Sciatic nerve (tissue), 2 donors: ENCODE measurements around the gene COL13A1. TPM values are rescaled to one million over a fixed set of nuclear protein-coding genes. Genes with fewer than 3 reads are reported as not detected.

Experiments used
- ATAC-seq: fragments of 200-7000 bp; cut with Tn5 transposase; one replicate; pipeline ENCODE4 v1.9.1; 2020; ENCODE audit warnings: mild to moderate bottlenecking, moderate library complexity
- DNase-seq: peaks from one replicate; pipeline ENCODE4 v3.0.0-alpha.2; 2020; ENCODE audit warnings: low spot score
- intact Hi-C: fragments of 100-400 bp; cut with DNase I; formaldehyde crosslinking; loops from one replicate; pipeline ENCODE4 v1.14.2; 2022
- total RNA-seq: library from RNA; stranded (reverse); fragmentation: NEBNext Ultra II Directional; extraction: Animal tissue kit (Norgen Biotek cat#: 25700); gene quantifications from one replicate; pipeline ENCODE4 v1.2.1, GENCODE V29; 2021
- donor health status: DM: no; HTN: no; CAD: no.
- donor health status: DM: no; HTN: no; CAD: no.

Gene COL13A1
- total RNA-seq, 1 donor from 2014 or later: 1.0 TPM

DNA sequence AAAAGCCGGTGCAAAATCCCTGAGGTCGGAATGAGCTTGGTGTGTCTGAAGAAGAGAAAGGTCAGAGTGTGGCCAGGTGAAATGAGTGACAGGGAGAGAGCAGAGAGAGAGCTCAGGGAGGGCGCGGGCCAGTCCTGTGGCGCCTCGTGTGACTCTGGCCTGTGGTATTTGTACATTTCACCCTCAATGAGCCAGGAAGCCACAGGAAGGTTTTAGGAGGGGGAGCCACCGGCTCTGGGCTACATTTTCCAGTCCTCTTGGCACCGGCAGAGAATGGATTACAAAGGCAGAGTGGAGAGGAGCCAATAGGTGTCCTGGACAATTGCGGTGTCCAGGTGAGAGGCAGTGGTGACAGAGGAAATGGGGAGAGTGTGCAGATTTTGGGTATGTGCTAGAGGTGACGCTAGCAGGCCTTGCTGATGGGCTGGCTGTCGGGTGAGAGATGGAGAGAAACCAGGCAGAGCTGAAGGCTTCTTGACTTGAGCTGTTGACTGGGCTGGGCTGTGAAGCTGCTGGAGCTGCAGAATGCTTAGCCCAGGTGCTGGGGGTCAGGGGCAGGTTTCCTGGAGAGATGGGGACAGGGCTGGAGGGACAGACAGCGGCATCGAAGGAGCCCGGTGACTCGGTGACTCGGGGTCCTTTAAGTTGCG is 38.1 kb downstream of the COL13A1 start:
- DNase-seq (no peak), ATAC-seq (no peak)
- intact Hi-C loops: no loop called here

DNA sequence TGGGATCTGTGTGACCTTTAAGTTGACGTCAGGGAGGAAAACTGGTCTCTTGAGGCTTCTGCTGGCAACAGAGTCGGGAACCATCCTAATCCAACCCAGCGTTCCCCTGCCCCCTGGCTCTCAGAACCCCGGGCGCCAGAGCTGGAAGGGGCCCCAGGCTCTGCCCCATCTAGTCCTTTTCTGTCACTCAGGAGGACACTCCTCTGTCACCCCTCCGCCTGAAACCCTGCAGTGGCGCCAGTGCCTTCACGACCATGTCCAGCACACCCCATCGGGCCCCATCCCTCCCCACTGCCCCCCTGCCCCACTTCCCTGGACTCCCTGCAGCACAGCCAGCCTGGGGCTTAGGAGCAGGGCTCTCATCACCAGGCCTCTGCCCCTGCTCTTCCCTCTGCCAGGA is 39.1 kb downstream of the COL13A1 start:
- intact Hi-C loops: no loop called here
- ATAC-seq (no peak), DNase-seq (no peak)

DNA sequence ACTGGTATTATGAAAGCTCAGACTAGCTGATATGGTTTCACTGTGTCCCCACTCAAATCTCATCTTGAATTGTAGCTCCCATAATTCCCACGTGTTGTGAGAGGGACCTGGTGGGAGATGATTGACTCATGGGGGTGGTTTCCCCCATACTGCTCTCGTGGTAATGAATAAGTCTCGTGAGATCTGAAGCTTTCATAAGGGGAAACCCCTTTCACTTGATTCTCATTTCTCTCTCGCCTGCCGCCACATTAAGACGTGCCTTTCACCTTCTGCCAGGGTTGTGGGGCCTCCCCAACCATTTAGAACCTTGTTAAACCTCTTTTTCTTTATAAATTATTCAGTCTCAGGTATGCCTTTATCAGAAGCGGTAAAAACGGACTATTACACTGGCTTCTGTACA is 40.3 kb downstream of the COL13A1 start:
- intact Hi-C loops: no loop called here
- ATAC-seq: no peak
- no peak for DNase-seq

DNA sequence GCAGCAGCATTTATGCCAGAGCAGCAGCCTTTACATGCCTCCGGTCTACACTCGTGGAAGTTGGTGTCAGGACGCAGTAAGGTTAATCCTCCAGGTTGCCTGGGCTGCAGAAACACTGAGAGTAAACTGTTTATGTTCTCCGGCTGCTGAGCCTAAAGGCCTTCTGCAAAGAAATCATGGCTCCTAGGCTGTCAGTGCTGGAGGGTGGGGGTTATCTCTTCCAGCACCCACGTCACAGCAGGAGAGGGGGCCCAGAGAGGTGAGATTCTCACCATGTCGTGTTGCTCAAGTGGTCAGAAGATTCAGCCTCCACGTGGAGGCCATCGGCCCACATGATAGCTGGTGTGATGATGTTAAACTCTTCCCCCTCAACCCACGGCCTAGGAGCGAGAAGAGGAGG is 41.2 kb downstream of the COL13A1 start:
- DNase-seq: no peak
- no peak for ATAC-seq
- intact Hi-C loops: no loop called here

DNA sequence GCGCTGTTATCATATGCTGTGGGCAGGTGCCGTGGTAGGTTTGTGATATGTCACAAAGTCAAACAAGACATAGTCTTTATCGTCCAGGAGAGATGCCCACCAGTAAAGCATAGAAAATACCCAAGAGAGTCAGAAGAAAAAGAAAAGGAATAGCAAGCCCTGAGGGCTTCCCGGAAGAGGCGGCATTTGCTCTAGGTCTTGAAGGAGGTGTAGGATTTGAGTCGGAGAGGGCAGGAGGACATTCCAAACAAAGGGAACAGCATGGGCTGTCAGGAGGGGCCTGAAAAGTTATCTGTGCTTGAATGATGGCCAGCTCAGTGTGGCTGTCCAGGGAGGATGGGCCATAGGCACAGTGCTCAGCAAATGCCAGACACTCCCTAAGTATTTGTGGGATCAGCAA is 42.2 kb downstream of the COL13A1 start:
- intact Hi-C loops: no loop called here

DNA sequence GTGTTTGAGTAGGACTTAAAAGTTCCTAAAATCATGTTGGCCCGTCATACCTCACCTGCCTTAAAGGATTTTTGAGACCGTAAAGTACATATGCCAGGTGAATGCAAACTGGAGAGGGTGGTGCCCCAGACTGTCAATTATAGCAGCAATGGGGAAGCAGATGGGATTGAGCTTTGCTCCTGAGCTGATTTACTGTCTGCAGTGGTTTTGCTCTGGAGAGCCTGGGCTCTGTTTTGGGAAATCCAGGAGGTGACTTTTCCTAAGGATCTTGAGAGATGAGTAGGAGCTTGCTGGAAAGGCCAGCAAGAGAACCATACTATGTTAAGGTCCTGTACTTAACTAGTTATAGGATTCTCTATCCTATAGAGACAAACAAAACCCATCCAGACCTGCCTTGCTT is 43.0 kb downstream of the COL13A1 start:
- no peak for ATAC-seq
- no peak for DNase-seq
- intact Hi-C loops: no loop called here

More for the DNA sequence above, 42.2 kb downstream of the COL13A1 start:
- no peak for ATAC-seq
- DNase-seq: no peak

DNA sequence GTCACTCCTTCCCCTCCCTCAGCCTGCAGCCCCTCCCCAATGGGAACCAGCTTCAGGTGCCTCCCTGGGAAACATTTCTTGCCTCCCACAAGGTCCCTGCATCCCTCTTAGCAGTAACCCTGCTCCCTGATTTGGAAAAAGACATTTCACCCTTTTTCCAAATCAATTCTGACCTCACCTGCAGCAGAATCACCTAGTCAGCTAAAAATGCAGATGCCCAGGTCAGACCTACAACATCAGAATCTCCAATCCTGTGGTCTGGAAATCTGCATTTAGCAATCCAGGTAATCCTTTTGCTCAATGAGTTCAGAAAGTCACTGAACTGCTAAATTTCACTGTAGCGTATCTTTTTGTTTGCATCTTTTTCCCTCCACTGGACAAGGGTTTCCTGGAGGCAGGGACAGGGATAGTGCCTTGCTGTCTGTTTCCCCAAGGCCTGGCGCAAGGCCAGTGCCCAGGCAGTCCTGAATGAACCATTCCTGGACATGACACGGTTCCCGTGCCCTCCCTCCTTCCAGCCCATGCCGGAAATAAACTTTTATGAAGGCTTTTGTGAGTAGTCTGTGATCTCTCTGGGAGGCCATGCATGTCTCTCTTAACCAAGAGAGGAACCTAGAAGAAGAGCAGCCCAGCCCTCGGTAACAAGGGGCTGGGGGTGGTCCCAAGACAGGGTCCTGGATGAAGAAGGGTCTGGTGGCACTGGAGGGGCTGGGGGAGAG is 44.0 kb downstream of the COL13A1 start:
- ATAC-seq (no peak), DNase-seq (no peak)
- intact Hi-C loops: no loop called here

DNA sequence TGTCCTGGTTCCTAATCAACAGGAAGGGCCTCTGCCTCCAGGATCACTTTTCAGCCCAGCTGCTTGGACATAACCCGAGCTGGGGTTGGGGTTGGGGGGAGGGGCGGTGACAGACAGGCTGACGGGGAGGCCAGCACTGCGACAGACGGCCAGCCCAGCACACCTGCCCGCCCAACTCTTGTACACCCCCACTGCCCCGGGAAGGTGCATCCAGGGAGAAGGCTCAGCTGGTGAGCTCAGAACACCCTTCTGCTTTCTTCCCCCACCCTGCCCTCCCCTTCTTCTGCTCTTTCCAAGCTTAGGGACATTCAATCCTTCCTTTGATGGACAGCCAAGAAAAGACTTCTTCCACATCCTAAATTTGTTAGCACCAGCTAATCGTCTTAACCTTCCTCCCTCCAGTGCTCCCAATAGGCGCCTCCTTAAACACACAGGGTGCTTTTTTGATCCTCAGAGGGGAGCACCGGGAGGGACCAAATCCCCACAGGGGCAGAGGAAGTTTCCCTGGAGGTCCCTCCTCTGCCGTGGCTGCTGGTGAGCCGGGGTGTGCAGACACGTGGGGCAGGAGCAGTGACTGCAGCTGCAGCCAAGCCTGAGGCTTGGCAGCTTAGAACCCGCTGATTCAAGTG is 44.7 kb downstream of the COL13A1 start:
- DNase-seq: no peak
- intact Hi-C loops: no loop called here
- ATAC-seq: no peak

DNA sequence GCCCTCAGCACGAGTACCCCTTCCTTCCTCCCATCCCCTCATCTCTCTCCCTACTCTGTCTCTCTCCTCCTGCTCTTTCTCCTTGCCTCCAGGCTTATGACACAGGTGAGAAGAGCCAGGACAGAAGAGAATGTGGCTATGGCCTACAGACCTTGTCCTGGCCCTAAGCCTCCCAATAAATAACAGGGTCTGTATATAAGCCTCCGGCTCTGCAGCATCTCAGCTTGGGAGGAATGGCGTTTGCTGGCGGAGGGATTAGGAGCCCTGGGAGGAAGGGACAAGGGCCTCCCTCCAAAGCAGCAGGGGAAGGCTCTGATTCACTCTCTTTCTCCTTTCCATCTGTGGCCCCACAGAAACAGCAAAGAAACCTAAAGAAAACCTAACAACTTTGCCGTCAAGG is 45.8 kb downstream of the COL13A1 start:
- no peak for DNase-seq
- no peak for ATAC-seq

DNA sequence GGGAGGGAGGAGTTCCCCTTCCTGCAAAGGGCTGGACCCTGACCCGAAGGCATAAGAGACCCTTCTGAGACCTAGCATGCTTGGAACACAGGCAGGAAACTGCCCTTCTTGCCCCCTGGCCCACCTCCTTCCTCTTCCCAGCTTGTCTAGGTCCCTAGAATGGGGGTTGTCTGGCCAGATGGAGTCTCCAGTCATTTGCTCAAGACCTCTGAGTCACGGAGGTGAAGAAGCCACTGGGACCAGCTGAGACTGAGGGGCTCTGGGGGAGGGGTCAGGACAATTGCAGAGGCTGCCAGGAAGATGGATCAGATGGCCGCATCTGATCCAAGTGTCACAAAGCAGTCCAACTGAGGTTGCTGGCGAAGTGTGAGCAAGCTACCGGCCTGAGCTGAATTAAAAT is 46.2 kb downstream of the COL13A1 start:
- DNase-seq: no peak
- no peak for ATAC-seq
- intact Hi-C loops: no loop called here

More for the DNA sequence above, 45.8 kb downstream of the COL13A1 start:
- intact Hi-C loops: no loop called here

DNA sequence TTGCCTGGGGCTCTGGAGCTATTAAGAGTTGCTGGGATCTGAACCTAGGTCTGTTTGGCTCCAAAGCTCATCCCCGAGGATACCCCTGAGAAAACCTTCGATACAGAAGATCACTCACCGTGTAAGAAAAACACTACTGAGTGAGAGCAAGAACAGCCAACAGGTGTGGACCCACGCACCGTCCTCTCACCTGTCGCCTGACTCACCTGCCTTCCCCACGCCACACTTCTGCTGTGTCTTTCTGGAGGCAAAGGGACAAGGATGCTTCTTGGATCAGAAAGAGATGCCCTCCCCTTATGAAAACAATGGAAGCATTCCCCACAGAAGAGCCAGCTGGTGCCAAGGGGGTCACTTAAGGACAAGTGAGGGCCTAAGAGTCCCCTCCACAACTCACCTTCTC is 46.7 kb downstream of the COL13A1 start:
- DNase-seq (no peak), ATAC-seq (no peak)
- intact Hi-C loops: no loop called here

DNA sequence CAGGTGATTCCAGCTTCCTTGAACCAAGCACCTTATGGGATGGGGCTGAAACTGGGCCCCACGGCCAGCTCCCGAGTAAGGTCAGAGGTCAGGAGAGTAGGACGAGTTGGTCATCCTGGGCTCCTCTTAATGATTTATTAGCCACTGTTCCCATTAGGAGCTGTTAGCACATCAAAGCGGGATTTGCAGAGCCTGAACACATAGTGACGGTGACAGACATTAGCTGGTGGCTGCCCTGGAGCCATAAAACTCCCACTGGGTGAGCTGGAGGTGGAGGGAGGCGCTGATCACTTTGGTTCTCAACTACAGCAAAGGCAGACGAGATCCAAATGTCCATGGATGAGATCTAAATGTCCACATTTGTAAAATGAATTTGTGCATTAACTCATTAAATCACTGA is 48.1 kb downstream of the COL13A1 start:
- intact Hi-C loops: no loop called here
- DNase-seq (no peak), ATAC-seq (no peak)

DNA sequence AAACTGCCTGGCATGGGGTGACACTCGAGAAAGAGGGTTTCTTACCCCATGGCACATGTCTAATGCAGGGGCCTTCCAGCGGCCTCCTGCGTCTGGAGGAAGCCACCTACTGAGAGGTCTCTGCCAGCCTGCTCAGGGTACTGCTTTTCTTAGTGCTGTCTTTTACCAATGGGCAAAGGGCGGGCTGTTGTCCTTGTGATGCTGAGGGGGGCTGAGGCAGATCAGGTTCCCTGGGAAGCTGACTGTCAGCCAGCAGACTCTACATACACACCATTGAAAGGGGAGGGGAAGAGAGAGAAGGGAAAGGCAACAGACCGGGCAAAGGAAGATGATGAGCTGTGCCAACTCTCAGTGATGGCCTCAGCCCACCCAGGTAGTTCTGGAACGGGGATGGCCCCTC is 48.7 kb downstream of the COL13A1 start:
- intact Hi-C loops: no loop called here
- DNase-seq (no peak), ATAC-seq (no peak)

DNA sequence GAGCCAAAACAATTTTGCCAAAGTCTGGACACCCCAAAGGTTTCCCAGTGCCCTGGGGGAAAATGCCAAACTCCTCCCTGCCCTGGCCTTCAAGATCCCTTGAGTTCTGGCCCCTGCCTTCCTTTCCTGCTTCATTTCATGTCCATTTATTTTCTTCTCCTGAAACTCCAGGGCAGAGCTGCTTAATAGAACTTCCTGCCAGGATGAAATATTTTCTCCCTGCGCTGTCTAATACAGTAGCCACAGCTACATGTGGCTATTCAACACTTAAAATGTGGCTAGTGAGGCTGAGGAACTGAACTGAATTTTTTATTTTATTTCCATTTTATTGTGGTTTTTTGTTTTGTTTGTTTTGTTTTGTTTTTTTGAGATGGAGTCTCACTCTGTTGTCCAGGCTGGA is 49.6 kb downstream of the COL13A1 start:
- intact Hi-C loops: no loop called here
- DNase-seq: no peak
- no peak for ATAC-seq

DNA sequence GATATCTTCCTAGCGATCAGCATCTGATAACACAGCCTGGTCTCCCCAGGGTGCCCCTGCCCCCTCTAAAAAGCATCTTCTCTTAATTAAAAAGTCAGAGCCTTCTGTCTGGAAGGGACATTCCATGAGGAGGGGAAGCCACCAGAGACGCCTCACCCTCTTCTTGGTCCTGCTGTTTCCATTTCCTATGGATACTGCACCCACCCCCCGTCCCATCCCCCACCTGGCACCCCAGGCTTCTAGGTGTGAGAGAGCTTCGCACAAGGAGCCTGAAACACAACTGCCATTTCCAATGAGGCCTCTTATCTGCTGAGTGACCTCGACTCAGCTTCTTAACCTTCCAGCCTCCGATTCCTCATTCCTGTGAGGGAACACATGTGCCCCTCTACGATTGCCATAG is 51.4 kb downstream of the COL13A1 start:
- intact Hi-C loops: no loop called here
- DNase-seq: no peak
- ATAC-seq: no peak

DNA sequence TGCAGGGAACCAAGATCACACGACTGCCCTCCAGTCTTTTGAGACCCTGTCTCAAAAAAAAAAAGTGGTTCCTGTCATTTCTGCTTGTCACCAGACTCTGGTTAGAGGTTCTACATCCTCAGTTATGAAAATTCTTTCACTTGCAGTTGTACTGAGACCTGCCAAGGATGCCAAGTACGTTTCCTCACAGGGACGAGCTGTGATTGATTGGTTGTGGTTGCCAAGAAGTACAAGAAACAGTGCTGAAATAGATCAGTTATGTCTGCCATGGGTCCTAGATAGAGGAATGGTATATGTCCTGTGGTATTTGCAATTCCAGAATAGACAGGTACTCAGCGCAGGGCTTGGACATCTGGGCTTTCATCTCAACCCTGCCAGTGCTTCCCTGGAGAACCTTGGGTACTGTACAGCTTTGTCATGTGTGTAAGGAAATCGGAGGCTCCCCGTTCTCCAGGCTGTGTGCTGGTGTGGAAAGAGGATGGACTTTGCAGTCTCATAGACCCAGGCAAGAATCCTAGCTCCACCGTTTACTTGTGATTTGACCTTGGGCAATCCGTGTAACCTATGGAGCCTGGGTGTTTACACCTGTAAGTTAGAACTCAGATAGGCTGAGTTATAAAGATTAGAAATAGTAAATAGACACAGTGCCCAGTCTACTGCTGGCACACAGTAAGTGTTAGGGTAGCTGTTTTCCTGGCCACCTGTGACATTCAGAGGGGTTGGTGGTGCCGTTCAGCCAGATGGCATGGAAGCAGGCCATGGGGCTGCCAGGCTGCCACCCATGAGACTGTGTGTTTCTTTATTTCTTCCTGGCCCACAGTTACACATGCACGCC is 53.0 kb downstream of the COL13A1 start:
- intact Hi-C loops: no loop called here
- ATAC-seq (no peak), DNase-seq (no peak)

DNA sequence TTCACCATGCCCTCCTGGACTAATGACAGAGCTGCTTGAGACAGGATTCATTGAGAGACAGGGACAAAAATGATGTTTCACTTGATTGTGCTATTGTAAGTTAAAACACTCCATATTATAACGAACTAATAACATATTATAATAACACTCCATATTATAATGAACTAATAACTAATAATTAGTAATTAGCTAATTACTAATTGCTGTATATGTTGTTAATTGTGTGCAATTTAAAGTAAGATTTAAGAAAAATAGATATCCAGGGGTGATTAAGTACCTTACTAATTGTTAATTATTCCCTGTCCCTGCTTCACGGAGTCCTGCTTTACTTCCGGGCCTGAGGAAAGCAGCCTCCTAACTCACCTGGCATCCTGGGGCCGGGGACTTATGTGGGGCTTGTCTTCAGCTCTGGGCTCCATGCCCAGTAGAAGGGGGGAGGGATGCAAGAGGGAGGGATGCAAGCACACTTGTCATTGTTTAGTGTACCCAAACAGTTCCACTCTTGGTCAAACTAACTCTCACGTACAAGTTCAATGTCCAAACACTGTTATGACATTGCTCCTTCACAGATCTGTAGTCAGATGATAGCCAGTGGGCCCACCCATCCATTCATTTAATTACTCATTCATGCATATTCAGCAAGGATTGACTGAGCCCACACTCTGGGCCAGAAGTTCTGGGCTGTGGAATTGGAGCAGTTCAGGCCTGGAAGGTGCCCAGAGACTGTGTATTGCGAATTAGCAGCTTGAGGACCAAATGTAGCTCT is 53.8 kb downstream of the COL13A1 start:
- no peak for ATAC-seq
- DNase-seq: no peak
- intact Hi-C loops: no loop called here

DNA sequence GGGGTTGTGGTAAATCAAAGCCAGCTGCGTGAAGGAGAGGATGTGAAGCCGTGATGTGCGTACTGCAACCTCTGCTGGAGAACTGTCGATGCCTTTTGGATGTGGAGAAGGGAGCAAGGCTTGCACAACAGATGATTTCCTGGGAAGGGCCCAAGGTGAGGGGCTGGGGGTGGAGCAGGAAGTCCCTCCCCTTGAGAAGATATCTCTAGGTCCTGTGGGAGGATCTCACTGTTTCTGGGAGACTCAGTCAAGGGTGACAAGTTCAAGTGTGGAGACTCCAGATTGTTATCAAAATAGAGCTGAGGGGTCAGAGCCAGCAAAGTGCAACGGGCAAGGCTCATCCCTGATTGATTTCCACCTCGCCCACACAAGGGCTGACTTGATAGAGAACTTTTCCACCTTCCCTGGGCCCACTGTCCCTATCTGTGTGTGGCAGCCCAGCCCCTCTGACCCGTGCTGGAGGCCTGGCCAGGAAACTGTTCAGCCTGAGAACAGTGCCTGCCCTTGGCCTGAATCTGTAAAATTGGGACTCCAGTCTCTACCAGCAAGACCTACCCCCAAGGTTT is 55.0 kb downstream of the COL13A1 start:
- intact Hi-C loops: no loop called here
- DNase-seq: no peak
- no peak for ATAC-seq

DNA sequence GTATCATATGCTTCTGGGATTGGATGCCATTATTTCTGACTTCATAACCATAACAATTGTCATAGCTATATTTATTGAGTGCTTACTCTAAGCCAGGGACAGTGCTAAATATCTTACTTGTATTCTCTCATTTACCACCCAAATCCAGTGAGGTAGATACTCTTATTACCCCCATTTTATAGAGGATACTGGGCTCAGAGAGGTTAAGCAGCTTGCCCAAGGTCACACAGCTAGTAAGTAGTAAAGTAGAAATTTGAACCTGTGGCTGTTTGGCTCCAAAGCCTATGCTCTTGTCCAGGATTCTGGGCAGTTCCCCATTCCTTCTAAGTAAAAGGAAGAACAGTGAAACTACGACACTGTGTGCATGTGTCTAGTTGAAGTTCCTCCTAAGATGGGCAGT is 56.5 kb downstream of the COL13A1 start:
- intact Hi-C loops: no loop called here
- no peak for DNase-seq
- ATAC-seq: no peak
